Heart right ventricle (tissue), 16 donors: ENCODE results near the gene OSBPL5. TPM values are rescaled to one million over a fixed set of nuclear protein-coding genes. Genes with fewer than 3 reads are reported as not detected.
"Not testable (repeated sequence)": the region's sequence is repeated elsewhere in the genome, so short reads cannot be mapped to it uniquely, and the experiment has no call there.

Source experiments
- ATAC-seq, 8 donors: fragments of 200-7000 bp; cut with Tn5 transposase; one replicate each; pipeline ENCODE4 v1.9.1; 2020; ENCODE audit warnings: mild to moderate bottlenecking in 8 of 8, moderate library complexity in 8 of 8, moderate number of reproducible peaks in 1 of 8
- DNase-seq, 2 donors: peaks; one replicate each; pipeline ENCODE4 v3.0.0-alpha.2; 2020
- H3K27ac ChIP-seq, 10 donors: fragments of 200-600 bp; sonication (generic) in 2 of 10; one replicate each; pipeline versions ENCODE4 v1.5.0 to v1.8.0; 2020 to 2022; ENCODE audit warnings: mild to moderate bottlenecking in 3 of 10
- H3K27me3 ChIP-seq, 7 donors: fragments of 200-600 bp; one replicate each; pipeline ENCODE4 v1.8.0; 2021 to 2022; ENCODE audit warnings: mild to moderate bottlenecking in 2 of 7
- H3K36me3 ChIP-seq, 9 donors: fragments of 200-600 bp; sonication (generic) in 1 of 9; one replicate each; pipeline versions ENCODE4 v1.5.0 to v1.8.0; 2020 to 2022; ENCODE audit warnings: mild to moderate bottlenecking in 2 of 9
- H3K4me1 ChIP-seq, 9 donors: fragments of 200-600 bp; sonication (generic) in 1 of 9; one replicate each; pipeline versions ENCODE4 v1.5.0 to v1.8.0; 2020 to 2022; ENCODE audit warnings: mild to moderate bottlenecking in 4 of 9
- H3K4me3 ChIP-seq, 10 donors: fragments of 200-600 bp; sonication (generic) in 2 of 10; one replicate each; pipeline versions ENCODE4 v1.5.0 to v1.8.0; 2020 to 2022; ENCODE audit warnings: mild to moderate bottlenecking in 7 of 10, moderate library complexity in 2 of 10
- H3K9me3 ChIP-seq, 11 donors: fragments of 200-600 bp in 10 of 11; sonication (generic) in 2 of 11; one replicate each; pipeline versions ENCODE4 v1.5.0 to v1.8.0; 2013 to 2022; ENCODE audit warnings: mild to moderate bottlenecking in 2 of 11, control low read depth in 1 of 11, moderate library complexity in 1 of 11
- CTCF ChIP-seq, 9 donors: fragments of 200-600 bp; sonication (generic) in 2 of 9; IDR thresholded peaks; one replicate each; pipeline versions ENCODE4 v1.5.0 to v1.8.0; 2021 to 2022; ENCODE audit warnings: antibody characterized with exemption in 9 of 9, mild to moderate bottlenecking in 5 of 9, moderate library complexity in 1 of 9
- WGBS, 2 donors: extraction: QIAGEN DNeasy Blood & Tissue Kit; methylation state at CpG; one replicate each; pipeline ENCODE4 v1.1.7; 2013; ENCODE audit warnings: inconsistent platforms in 1 of 2; 5-methylcytosine and 5-hydroxymethylcytosine counted together
- intact Hi-C, 10 donors: fragments of 100-400 bp; cut with DNase I; formaldehyde crosslinking; loops; one replicate each; pipeline versions ENCODE4 v1.11.1 to v1.14.2; 2022
- polyA plus RNA-seq, 2 donors: library from polyadenylated mRNA; stranded (reverse); fragments of 200-250 nt; gene quantifications; one replicate each; pipeline ENCODE4 v1.2.3, GENCODE V29; 2013
- total RNA-seq, 10 donors: library from RNA; stranded (reverse); fragmentation: NEBNext Ultra II Directional in 3 of 10; extraction: Animal tissue kit (Norgen Biotek cat#: 25700) in 3 of 10; gene quantifications; one replicate each; pipeline versions ENCODE4 v1.2.1 to v1.2.4, GENCODE V29; 2021 to 2023
- donor health status: Arrhythmogenic right ventricular cardiomyopathy.
- donor health status: ischemic (EF 13 %, LVEDD 7.1; RV severe dilation, severe dysfunction).
- donor health status: healthy with polysubstance abuse.
- donor health status: DM: no; HTN: yes; CAD: no.
- donor health status: DM: no; HTN: no; CAD: no.
- donor health status: ischemic (EF 25% LVEDD 6.9; RV normal size, moderate dysfunction).
- donor health status: ischemic (EF 25% LVEDD 5.7; RV mildly dilated, moderate dysfunction).
- donor health status: healthy.
- donor health status: DM: yes; HTN: yes; CAD: no.
- donor health status: Ischemic cardiomyopathy.
- donor health status: ischemic (EF 35%, LVEDD 5.7; RV mildly dilated, moderate dysfunction).
- donor health status: nonischemic (EF 11% LVEDD 7.7; RV severe dilation, severe dysfunction).
- donor health status: DM: yes; HTN: yes; CAD: no.
- donor health status: PGD.
- donor health status: ischemic (EF 29% LVEDD 5.4; RV normal size, mild dysfunction).
- donor health status: nonischemic (EF 23%, LVEDD 6.1; RV moderate dilation, normal function).

Gene OSBPL5
- total and polyA plus RNA-seq, 12 donors: 10.4 to 18.7 (median 15.5) TPM

- peaks cover 0 to 98% (median 8%) of the 10 kb centered on the region in 9 donors for H3K36me3 ChIP-seq
- H3K27ac ChIP-seq: no peak overlapping the region
- peaks cover 0 to 10% (median 0%) of the 10 kb centered on the region in 11 donors for H3K9me3 ChIP-seq
- H3K4me1 ChIP-seq: peaks cover 7 to 19% (median 17%) of the 10 kb centered on the region in 9 donors
- intact Hi-C loops: loop anchor here in 1 of 10 donors (10.0 kb wide), 1 partner anchor 46 kb away; the partner anchor contains the start of gene OSBPL5
- 97 to 98% methylated on average over 14 of the region's 14 CpGs for WGBS, 2 donors
- no peak for TF ChIP-seq CTCF (IDR thresholded peaks at IDR 0.05)
- H3K4me3 ChIP-seq: no peak overlapping the region
- no peaks in the 10 kb centered on the region for H3K27me3 ChIP-seq
- no peak for DNase-seq
- ATAC-seq: no peak
These were observed 45.8 kb downstream of the OSBPL5 start for GRCh38 chr11:3119141-3119821.

- no peak overlapping the region for H3K27ac ChIP-seq
- peaks cover 0 to 91% (median 3%) of the 10 kb centered on the region in 9 donors for H3K36me3 ChIP-seq
- peaks cover 0 to 14% (median 0%) of the 10 kb centered on the region in 11 donors for H3K9me3 ChIP-seq
- no peak overlapping the region for H3K4me3 ChIP-seq
- ATAC-seq (no peak), DNase-seq (no peak)
- intact Hi-C loops: loop anchor here in 1 of 10 donors (10.0 kb wide), 1 partner anchor 49 kb away; the partner anchor contains the start of gene OSBPL5
- WGBS, 2 donors: 88 to 89% methylated on average over 3 of the region's 3 CpGs
- TF ChIP-seq CTCF (IDR thresholded peaks at IDR 0.05): no peak
- no peaks in the 10 kb centered on the region for H3K27me3 ChIP-seq
- peaks cover 0 to 19% (median 0%) of the 10 kb centered on the region in 9 donors for H3K4me1 ChIP-seq
These were observed 49.8 kb downstream of the OSBPL5 start for GRCh38 chr11:3115321-3115720.

DNA sequence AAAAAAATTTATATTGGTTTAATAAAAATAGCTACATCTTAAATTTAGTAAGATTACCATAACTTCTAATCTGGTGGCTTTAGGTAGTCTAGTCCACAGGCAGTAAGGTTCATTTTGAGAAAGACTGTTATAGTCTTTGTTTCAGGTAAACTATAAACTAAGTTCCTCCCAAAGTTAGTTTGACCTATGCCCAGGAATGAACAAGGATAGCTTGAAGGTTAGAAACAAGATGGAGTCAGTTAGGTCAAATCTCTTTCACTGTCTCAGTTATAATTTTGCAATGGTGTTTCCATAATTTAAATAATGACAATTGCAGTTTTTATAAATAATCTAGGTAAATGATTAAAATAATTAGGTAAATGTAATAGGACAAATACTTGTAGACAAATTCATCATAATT is 51.4 kb downstream of the OSBPL5 start:
- DNase-seq, ATAC-seq, H3K27me3 ChIP-seq, H3K4me3 ChIP-seq, H3K27ac ChIP-seq: not testable (repeated sequence)
- H3K4me1 ChIP-seq: peaks cover 0 to 19% (median 0%) of the 10 kb centered on the region in 9 donors
- intact Hi-C loops: loop anchor here in 2 of 10 donors (5.0 to 10.0 kb wide), 2 partner anchors 51 to 104 kb away; partner anchors contain the start of genes MRGPRG (in 2 of the 2) and OSBPL5 (in 1 of the 2)
- peaks cover 0 to 14% (median 0%) of the 10 kb centered on the region in 11 donors for H3K9me3 ChIP-seq
- peaks cover 0 to 88% (median 3%) of the 10 kb centered on the region in 9 donors for H3K36me3 ChIP-seq

GRCh38 chr11:3111919-3112690 is 53.0 kb downstream of the OSBPL5 start:
- Histone ChIP-seq H3K36me3 (peaks cover 0 to 88% (median 8%) of the 10 kb centered on the region in 9 donors), H3K9me3 (peaks cover 0 to 14% (median 0%) of the 10 kb centered on the region in 11 donors), H3K27me3 (no peaks in the 10 kb centered on the region), H3K4me3 (no peak overlapping the region), H3K4me1 (peaks cover 0 to 19% (median 0%) of the 10 kb centered on the region in 9 donors), H3K27ac (peak overlapping the region in 1 of 10 donors; percentile 53)
- intact Hi-C loops: loop anchor here in 7 of 10 donors (2.0 to 10.0 kb wide), 4 partner anchors 53 to 105 kb away; partner anchors contain the start of genes MRGPRG (in 2 of the 7) and OSBPL5 (in 1 of the 7)
- 81 to 96% methylated on average over 7 to 9 of the region's 9 CpGs for WGBS, 2 donors
- no peak for ATAC-seq
- TF ChIP-seq CTCF (IDR thresholded peaks at IDR 0.05): no peak
- DNase-seq: no peak
